ENCODE measurements around the gene POP4.

DNA sequence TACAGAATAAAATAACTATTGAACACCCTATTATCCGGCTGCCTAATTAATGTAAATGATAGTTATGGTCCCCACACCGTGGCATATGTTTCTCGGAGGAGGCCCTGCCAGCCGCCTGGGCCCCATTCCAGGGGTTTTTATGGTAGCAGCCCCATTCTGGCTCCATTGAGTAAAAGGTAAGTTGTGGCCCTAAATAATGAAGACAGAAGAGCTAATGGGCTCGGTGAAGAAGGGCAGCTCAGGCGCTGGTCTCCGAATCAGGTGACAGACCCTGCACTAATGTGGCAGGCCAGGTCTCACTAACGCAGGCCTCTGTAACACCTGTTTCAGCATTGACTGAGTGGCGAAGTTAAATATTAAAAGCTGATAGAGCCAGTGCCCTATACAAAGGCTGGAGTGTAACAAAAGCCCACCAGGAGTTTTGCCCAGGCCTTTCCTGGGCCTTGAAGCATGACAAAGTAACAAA lies 19.1 kb downstream of the POP4 start:
- TF ChIP-seq, protein P1, sequence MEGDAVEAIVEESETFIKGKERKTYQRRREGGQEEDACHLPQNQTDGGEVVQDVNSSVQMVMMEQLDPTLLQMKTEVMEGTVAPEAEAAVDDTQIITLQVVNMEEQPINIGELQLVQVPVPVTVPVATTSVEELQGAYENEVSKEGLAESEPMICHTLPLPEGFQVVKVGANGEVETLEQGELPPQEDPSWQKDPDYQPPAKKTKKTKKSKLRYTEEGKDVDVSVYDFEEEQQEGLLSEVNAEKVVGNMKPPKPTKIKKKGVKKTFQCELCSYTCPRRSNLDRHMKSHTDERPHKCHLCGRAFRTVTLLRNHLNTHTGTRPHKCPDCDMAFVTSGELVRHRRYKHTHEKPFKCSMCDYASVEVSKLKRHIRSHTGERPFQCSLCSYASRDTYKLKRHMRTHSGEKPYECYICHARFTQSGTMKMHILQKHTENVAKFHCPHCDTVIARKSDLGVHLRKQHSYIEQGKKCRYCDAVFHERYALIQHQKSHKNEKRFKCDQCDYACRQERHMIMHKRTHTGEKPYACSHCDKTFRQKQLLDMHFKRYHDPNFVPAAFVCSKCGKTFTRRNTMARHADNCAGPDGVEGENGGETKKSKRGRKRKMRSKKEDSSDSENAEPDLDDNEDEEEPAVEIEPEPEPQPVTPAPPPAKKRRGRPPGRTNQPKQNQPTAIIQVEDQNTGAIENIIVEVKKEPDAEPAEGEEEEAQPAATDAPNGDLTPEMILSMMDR (IDR thresholded peaks at IDR 0.05; ENCODE audit: control extremely low read depth in 1 of 3, insufficient read depth in 1 of 3, low read depth in 1 of 3, low read length in 3 of 3) = no peak
- TF ChIP-seq JUN (IDR thresholded peaks at IDR 0.05; ENCODE audit: low read depth, low read length) (no peak), SRF (IDR thresholded peaks at IDR 0.05; ENCODE audit: low read depth, low read length) (no peak), NRF1 (IDR thresholded peaks at IDR 0.05; ENCODE audit: low read depth, low read length) (no peak), EP300 (IDR thresholded peaks at IDR 0.05; ENCODE audit: borderline replicate concordance in 1 of 2, low read depth in 2 of 2, low read length in 2 of 2) (no peak), YY1 (IDR thresholded peaks at IDR 0.05; ENCODE audit: low read depth, low read length) (no peak), POLR2AphosphoS5 (IDR thresholded peaks at IDR 0.05; ENCODE audit: low read depth, low read length) (no peak), MAFK (IDR thresholded peaks at IDR 0.05; ENCODE audit: low read depth, low read length) (no peak), POLR2A (IDR thresholded peaks at IDR 0.05; ENCODE audit: control extremely low read depth in 1 of 2, low read depth in 2 of 2, low read length in 2 of 2) (no peak), SUZ12 (IDR thresholded peaks at IDR 0.05; ENCODE audit: low read length) (no peak), EZH2 (IDR thresholded peaks at IDR 0.05; ENCODE audit: low read depth, low read length, severe bottlenecking) (no peak), RAD21 (IDR thresholded peaks at IDR 0.05 in 1 of 2, conservative IDR thresholded peaks at IDR 0.05 in 1 of 2; ENCODE audit: low read depth in 2 of 2, low read length in 2 of 2) (no peak), RNF2 (IDR thresholded peaks at IDR 0.05; ENCODE audit: borderline replicate concordance, low read depth, low read length, missing control alignments, poor library complexity, severe bottlenecking) (no peak)
- TF ChIP-seq, protein P2, sequence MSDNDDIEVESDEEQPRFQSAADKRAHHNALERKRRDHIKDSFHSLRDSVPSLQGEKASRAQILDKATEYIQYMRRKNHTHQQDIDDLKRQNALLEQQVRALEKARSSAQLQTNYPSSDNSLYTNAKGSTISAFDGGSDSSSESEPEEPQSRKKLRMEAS (IDR thresholded peaks at IDR 0.05) = no peak
